ENCODE results near the gene B3GALT6.

GRCh38 chr1:1191734-1192133 lies 40.3 kb upstream of the B3GALT6 start:
- TF ChIP-seq, protein P1, sequence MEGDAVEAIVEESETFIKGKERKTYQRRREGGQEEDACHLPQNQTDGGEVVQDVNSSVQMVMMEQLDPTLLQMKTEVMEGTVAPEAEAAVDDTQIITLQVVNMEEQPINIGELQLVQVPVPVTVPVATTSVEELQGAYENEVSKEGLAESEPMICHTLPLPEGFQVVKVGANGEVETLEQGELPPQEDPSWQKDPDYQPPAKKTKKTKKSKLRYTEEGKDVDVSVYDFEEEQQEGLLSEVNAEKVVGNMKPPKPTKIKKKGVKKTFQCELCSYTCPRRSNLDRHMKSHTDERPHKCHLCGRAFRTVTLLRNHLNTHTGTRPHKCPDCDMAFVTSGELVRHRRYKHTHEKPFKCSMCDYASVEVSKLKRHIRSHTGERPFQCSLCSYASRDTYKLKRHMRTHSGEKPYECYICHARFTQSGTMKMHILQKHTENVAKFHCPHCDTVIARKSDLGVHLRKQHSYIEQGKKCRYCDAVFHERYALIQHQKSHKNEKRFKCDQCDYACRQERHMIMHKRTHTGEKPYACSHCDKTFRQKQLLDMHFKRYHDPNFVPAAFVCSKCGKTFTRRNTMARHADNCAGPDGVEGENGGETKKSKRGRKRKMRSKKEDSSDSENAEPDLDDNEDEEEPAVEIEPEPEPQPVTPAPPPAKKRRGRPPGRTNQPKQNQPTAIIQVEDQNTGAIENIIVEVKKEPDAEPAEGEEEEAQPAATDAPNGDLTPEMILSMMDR (IDR thresholded peaks at IDR 0.05 in 8 of 11, conservative IDR thresholded peaks at IDR 0.05 in 3 of 11) = no peak
- TF ChIP-seq POLR2A (IDR thresholded peaks at IDR 0.05) = no peak

All from spleen (tissue), 7 donors.